ENCODE results near the gene CYP2D6.

Gene CYP2D6

GRCh38 chr22:42164901-42165300 is 34.3 kb upstream of the CYP2D6 start:
- no peak for DNase-seq (ENCODE audit: low read depth)
- no peak overlapping the region for H3K4me3 ChIP-seq (ENCODE audit: low read depth, low read length)
- no peak for TF ChIP-seq CTCF (IDR thresholded peaks at IDR 0.05; ENCODE audit: low read depth, low read length, missing control alignments)

GRCh38 chr22:42163515-42163914 is 32.9 kb upstream of the CYP2D6 start:
- TF ChIP-seq CTCF (IDR thresholded peaks at IDR 0.05; ENCODE audit: low read depth, low read length, missing control alignments), result no peak

GRCh38 chr22:42162728-42163489 is 32.3 kb upstream of the CYP2D6 start:
- no peak for DNase-seq (ENCODE audit: low read depth)
- TF ChIP-seq CTCF (IDR thresholded peaks at IDR 0.05; ENCODE audit: low read depth, low read length, missing control alignments), result no peak
- no peak overlapping the region for H3K4me3 ChIP-seq (ENCODE audit: low read depth, low read length)

More at GRCh38 chr22:42163515-42163914, 32.9 kb upstream of the CYP2D6 start:
- no peak overlapping the region for H3K4me3 ChIP-seq (ENCODE audit: low read depth, low read length)
- DNase-seq (ENCODE audit: low read depth), result no peak

- H3K4me3 ChIP-seq (ENCODE audit: low read depth, low read length), result no peak overlapping the region
- no peak for TF ChIP-seq CTCF (IDR thresholded peaks at IDR 0.05; ENCODE audit: low read depth, low read length, missing control alignments)
- no peak for DNase-seq (ENCODE audit: low read depth)
Observed at GRCh38 chr22:42160830-42161696, 30.5 kb upstream of the CYP2D6 start.

DNA sequence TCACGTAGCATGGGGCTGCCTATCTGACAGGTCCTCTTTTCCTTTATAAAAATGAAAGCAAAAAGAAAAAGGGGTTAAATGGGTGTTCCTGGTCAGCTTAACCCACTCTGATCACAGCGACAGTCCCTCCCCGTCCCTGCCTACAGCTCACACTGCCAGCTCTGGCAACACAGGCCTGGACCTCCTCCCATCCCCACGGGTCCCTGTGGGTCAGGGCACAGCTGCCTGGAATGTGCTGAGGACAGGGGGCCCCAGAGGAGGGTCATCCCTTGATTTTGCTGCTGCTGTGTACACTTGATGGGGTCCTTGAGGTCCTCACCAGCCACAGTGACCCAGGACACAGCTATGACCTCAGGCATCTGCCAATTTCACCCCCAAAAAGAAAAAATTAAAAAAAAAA is 29.6 kb upstream of the CYP2D6 start:
- TF ChIP-seq CTCF (IDR thresholded peaks at IDR 0.05; ENCODE audit: low read depth, low read length, missing control alignments), result no peak
- no peak for DNase-seq (ENCODE audit: low read depth)

DNA sequence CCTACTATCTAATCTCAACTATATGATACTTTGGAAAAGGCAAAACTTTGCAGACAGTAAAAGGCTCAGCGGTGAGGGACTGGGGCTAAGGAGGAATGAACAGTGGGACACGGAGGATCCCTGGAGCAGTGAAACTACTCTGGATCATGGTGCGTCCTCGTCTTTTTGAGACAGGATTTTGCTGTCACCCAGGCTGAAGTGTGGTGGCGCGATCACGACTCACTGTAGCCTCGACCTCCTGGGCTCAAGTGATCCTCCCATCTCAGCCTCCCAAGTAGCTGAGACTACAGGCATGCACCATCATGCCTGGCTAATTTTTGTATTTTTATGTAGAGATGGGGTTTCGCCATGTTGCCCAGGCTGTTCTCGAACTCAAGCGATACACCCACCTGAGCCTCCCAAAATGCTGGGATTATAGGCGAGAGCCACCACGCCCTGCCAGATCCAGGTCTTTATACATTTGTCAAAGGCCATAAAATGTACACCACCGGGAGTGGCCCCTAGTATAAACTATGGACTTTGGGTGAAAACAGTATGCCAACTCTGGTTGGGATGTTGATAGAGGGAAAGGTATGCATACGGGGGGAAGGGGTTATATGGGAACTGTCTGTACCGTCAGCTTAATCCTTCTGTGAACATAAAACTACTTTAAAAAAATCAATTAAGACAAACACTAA is 28.0 kb upstream of the CYP2D6 start:
- no peak overlapping the region for H3K4me3 ChIP-seq (ENCODE audit: low read depth, low read length)
- no peak for DNase-seq (ENCODE audit: low read depth)
- no peak for TF ChIP-seq CTCF (IDR thresholded peaks at IDR 0.05; ENCODE audit: low read depth, low read length, missing control alignments)

More for the DNA sequence above, 29.6 kb upstream of the CYP2D6 start:
- no peak overlapping the region for H3K4me3 ChIP-seq (ENCODE audit: low read depth, low read length)
